Spleen (tissue), 11 donors: Measurements from ENCODE around the gene BORCS8. TPM values are rescaled to one million over a fixed set of nuclear protein-coding genes. Genes with fewer than 3 reads are reported as not detected.
"Not testable (repeated sequence)": the region's sequence is repeated elsewhere in the genome, so short reads cannot be mapped to it uniquely, and the experiment has no call there.

Source experiments
- DNase-seq: peaks from one replicate; pipeline ENCODE4 v3.0.0-alpha.2; 2020
- H3K27ac ChIP-seq, 8 donors: fragments of 200-600 bp; sonication (generic) in 7 of 8; 1 replicate in 4 of 8; 2 replicates in 4 of 8; pipeline versions ENCODE4 v1.5.0 to v1.8.0; 2016 to 2021; ENCODE audit warnings: inconsistent platforms in 4 of 8, mild to moderate bottlenecking in 4 of 8, moderate library complexity in 1 of 8
- H3K27me3 ChIP-seq, 7 donors: fragments of 200-600 bp; sonication (generic) in 6 of 7; replicated peaks in 1 of 7; 1 replicate in 4 of 7; 2 replicates in 3 of 7; pipeline versions ENCODE4 v1.5.0 to v1.8.0; 2016 to 2021; ENCODE audit warnings: inconsistent platforms in 3 of 7, mild to moderate bottlenecking in 1 of 7
- H3K36me3 ChIP-seq, 6 donors: fragments of 200-600 bp; sonication (generic) in 5 of 6; 1 replicate in 4 of 6; 2 replicates in 2 of 6; pipeline versions ENCODE4 v1.5.0 to v1.8.0; 2016 to 2021; ENCODE audit warnings: inconsistent platforms in 2 of 6
- H3K4me1 ChIP-seq, 6 donors: fragments of 200-600 bp; sonication (generic) in 5 of 6; 1 replicate in 3 of 6; 2 replicates in 3 of 6; pipeline versions ENCODE4 v1.5.0 to v1.8.0; 2016 to 2021; ENCODE audit warnings: inconsistent platforms in 3 of 6
- H3K4me3 ChIP-seq, 8 donors: fragments of 200-600 bp; sonication (generic) in 7 of 8; 1 replicate in 4 of 8; 2 replicates in 4 of 8; pipeline versions ENCODE4 v1.5.0 to v1.8.0; 2016 to 2021; ENCODE audit warnings: inconsistent platforms in 4 of 8, mild to moderate bottlenecking in 4 of 8, moderate library complexity in 2 of 8
- H3K9me3 ChIP-seq, 8 donors: fragments of 200-600 bp; sonication (generic) in 7 of 8; 1 replicate in 4 of 8; 2 replicates in 4 of 8; pipeline versions ENCODE4 v1.5.0 to v1.8.0; 2016 to 2021; ENCODE audit warnings: inconsistent platforms in 4 of 8
- POLR2A ChIP-seq, 3 donors: fragments of 450-650 bp; IDR thresholded peaks; one replicate each; pipeline ENCODE4 v1.5.1; 2017; ENCODE audit warnings: antibody characterized with exemption in 3 of 3, mild to moderate bottlenecking in 1 of 3
- POLR2AphosphoS5 ChIP-seq, 3 donors: sonication (generic); formaldehyde crosslinking; IDR thresholded peaks; one replicate each; pipeline ENCODE4 v1.5.1; 2017; ENCODE audit warnings: antibody characterized with exemption in 3 of 3
- WGBS, 5 donors: extraction: QIAGEN DNeasy Blood & Tissue Kit in 3 of 5; methylation state at CpG; one replicate each; pipeline versions ENCODE4 v1.1.5 to v1.1.7; 2013 to 2018; 5-methylcytosine and 5-hydroxymethylcytosine counted together
- intact Hi-C: fragments of 100-400 bp; cut with DNase I; formaldehyde crosslinking; loops from one replicate; pipeline ENCODE4 v1.15.0; 2023; ENCODE audit warnings: low total_unique reads
- polyA plus RNA-seq, 3 donors: library from polyadenylated mRNA; stranded (reverse); fragments of 200-250 nt; gene quantifications; one replicate each; pipeline ENCODE4 v1.2.1, GENCODE V29; 2013
- total RNA-seq, 7 donors: library from RNA; depleted of rRNA in 3 of 7; stranded (reverse); fragments of >200 nt in 3 of 7; fragmentation: NEBNext Ultra II Directional in 4 of 7; extraction: Animal tissue kit (Norgen Biotek cat#: 25700) in 4 of 7; gene quantifications; one replicate each; pipeline versions ENCODE4 v1.1.0 to v1.2.1, GENCODE V29; 2016 to 2021
- TF ChIP-seq, protein P1 (sequence below), 11 experiments: fragments of 200-600 bp in 7 of 11; fragments of 450-650 bp in 4 of 11; sonication (generic) in 4 of 11; IDR thresholded peaks in 8 of 11; conservative IDR thresholded peaks in 3 of 11; 1 replicate in 7 of 11; 2 replicates in 4 of 11; pipeline versions ENCODE4 v1.4.0 to v1.8.0; 2016 to 2021; ENCODE audit warnings: antibody characterized with exemption in 11 of 11, inconsistent platforms in 4 of 11, mild to moderate bottlenecking in 1 of 11
- donor health status: healthy with polysubstance abuse.
- donor health status: DM: no; HTN: no; CAD: no; lungs with moderate emphysema.
- donor health status: DM: no; HTN: no; CAD: no.
- donor health status: Bipolar disorder and iron deficiency.
- donor health status: healthy.
- donor health status: DM: no; HTN: no; CAD: no.
- donor health status: DM: yes; HTN: yes; CAD: no.

Gene BORCS8
- total and polyA plus RNA-seq, 10 donors, result 14.0 to 52.1 (median 26.2) TPM

DNA sequence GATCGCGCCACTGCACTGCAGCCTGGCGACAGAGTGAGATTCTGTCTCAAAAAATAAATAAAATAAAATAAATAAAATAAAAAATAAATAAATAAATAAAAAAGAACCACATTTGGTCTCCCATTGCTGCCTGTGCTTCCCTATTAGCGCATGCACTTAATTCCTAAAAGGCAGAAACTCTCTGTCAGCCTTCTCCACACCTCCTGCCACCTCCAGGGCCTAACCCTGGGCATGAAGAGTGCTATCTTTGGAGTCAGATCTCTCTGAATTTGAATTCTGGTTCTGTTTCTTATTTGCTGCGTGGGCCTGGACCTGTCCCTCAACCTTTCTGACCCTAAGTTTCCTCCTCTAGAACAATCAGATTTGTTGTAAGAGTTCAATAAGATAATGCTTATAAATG, 31.1 kb upstream of the BORCS8 start:
- Histone ChIP-seq H3K9me3 (no peaks in the 10 kb centered on the region), H3K4me3 (no peak overlapping the region), H3K27me3 (peaks cover 0 to 71% (median 4%) of the 10 kb centered on the region in 7 donors), H3K36me3 (no peaks in the 10 kb centered on the region), H3K27ac (no peak overlapping the region), H3K4me1 (peaks cover 0 to 14% (median 12%) of the 10 kb centered on the region in 6 donors)
- DNase-seq, result no peak
- intact Hi-C loops, result no loop called here
- 78 to 90% (median 83%) methylated on average over 5 of the region's 5 CpGs for WGBS, 5 donors
- no peak for TF ChIP-seq POLR2A (IDR thresholded peaks at IDR 0.05)
- TF ChIP-seq, protein P1, sequence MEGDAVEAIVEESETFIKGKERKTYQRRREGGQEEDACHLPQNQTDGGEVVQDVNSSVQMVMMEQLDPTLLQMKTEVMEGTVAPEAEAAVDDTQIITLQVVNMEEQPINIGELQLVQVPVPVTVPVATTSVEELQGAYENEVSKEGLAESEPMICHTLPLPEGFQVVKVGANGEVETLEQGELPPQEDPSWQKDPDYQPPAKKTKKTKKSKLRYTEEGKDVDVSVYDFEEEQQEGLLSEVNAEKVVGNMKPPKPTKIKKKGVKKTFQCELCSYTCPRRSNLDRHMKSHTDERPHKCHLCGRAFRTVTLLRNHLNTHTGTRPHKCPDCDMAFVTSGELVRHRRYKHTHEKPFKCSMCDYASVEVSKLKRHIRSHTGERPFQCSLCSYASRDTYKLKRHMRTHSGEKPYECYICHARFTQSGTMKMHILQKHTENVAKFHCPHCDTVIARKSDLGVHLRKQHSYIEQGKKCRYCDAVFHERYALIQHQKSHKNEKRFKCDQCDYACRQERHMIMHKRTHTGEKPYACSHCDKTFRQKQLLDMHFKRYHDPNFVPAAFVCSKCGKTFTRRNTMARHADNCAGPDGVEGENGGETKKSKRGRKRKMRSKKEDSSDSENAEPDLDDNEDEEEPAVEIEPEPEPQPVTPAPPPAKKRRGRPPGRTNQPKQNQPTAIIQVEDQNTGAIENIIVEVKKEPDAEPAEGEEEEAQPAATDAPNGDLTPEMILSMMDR (IDR thresholded peaks at IDR 0.05 in 8 of 11, conservative IDR thresholded peaks at IDR 0.05 in 3 of 11), result no peak
- no peak for TF ChIP-seq POLR2AphosphoS5 (IDR thresholded peaks at IDR 0.05)

DNA sequence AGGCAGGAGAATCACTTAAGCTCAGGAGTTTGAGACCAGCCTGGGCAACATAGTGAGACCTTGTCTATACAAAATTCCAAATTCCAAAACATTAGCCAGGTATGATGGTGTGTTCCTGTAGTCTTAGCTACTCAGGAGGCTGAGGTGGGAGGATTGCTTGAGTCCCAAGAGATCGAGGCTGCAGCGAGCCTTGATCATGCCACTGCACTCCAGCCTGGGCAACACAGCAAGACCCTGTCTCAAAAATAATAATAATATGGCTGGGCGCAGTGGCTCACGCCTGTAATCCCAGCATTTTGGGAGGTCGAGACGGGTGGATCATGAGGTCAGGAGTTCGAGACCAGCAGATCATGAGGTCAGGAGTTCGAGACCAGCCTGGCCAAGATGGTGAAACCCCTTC, 29.0 kb upstream of the BORCS8 start:
- intact Hi-C loops, result not testable (repeated sequence)
- WGBS, 5 donors, result 81 to 90% (median 86%) methylated on average over 8 of the region's 8 CpGs

DNA sequence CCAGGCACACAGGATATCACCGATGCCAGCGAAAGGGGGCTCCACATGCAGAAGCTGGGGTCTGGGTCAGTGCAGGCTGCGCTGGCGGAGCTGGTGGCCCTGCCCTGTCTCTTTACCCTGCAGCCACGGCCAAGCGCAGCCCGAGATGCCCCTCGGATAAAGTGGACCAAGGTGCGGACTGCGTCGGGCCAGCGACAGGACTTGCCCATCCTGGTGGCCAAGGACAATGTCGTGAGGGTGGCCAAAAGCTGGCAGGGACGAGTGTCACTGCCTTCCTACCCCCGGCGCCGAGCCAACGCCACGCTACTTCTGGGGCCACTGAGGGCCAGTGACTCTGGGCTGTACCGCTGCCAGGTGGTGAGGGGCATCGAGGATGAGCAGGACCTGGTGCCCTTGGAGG, 27.0 kb upstream of the BORCS8 start:
- 76 to 97% (median 91%) methylated on average over 10 to 21 of the region's 21 CpGs for WGBS, 5 donors

More for the DNA sequence above, 29.0 kb upstream of the BORCS8 start:
- H3K9me3 ChIP-seq, H3K36me3 ChIP-seq, H3K4me3 ChIP-seq, DNase-seq, H3K27ac ChIP-seq: not testable (repeated sequence)
- Histone ChIP-seq H3K27me3 (peaks cover 0 to 71% (median 16%) of the 10 kb centered on the region in 7 donors), H3K4me1 (peaks cover 0 to 14% (median 12%) of the 10 kb centered on the region in 6 donors)

DNA sequence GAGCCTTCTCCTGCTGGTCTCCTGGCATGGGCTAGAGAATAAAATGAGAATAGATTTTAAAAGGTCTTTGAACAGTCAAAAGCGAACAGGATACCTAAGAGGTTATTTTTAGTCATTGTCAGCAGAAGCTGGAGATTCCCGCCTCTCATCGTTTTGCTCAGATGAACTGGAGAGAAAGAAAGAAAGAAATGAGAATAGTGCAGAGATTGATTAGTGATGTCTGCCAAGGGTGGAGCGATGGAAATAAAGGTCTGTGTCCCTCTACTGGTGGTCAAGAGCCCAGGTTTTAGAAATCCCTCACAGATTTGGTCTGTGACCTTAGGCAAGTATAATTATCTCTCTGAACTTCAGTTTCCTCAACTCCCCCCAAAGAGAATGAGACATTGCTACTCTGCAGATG, 25.1 kb upstream of the BORCS8 start:
- H3K27me3 ChIP-seq, result peaks cover 0 to 82% (median 32%) of the 10 kb centered on the region in 7 donors
- intact Hi-C loops, result no loop called here
- H3K4me3 ChIP-seq, result no peak overlapping the region
- no peaks in the 10 kb centered on the region for H3K36me3 ChIP-seq
- H3K4me1 ChIP-seq, result no peaks in the 10 kb centered on the region
- H3K9me3 ChIP-seq, result peaks cover 0 to 6% (median 0%) of the 10 kb centered on the region in 8 donors
- DNase-seq, result no peak
- TF ChIP-seq POLR2AphosphoS5 (IDR thresholded peaks at IDR 0.05) (no peak), POLR2A (IDR thresholded peaks at IDR 0.05) (no peak)
- TF ChIP-seq, protein P1 (IDR thresholded peaks at IDR 0.05 in 8 of 11, conservative IDR thresholded peaks at IDR 0.05 in 3 of 11), result no peak
- no peak overlapping the region for H3K27ac ChIP-seq
- WGBS, 5 donors, result 51 to 58% (median 55%) methylated on average over 4 of the region's 4 CpGs

More for the DNA sequence above, 27.0 kb upstream of the BORCS8 start:
- Histone ChIP-seq H3K27ac (no peak overlapping the region), H3K27me3 (peaks cover 0 to 71% (median 19%) of the 10 kb centered on the region in 7 donors), H3K4me1 (no peaks in the 10 kb centered on the region), H3K4me3 (no peak overlapping the region), H3K36me3 (no peaks in the 10 kb centered on the region), H3K9me3 (peaks cover 0 to 6% (median 0%) of the 10 kb centered on the region in 8 donors)
- TF ChIP-seq POLR2AphosphoS5 (IDR thresholded peaks at IDR 0.05) (no peak), POLR2A (IDR thresholded peaks at IDR 0.05) (no peak)
- TF ChIP-seq, protein P1 (IDR thresholded peaks at IDR 0.05 in 8 of 11, conservative IDR thresholded peaks at IDR 0.05 in 3 of 11), result no peak
- intact Hi-C loops, result no loop called here
- DNase-seq, result no peak

DNA sequence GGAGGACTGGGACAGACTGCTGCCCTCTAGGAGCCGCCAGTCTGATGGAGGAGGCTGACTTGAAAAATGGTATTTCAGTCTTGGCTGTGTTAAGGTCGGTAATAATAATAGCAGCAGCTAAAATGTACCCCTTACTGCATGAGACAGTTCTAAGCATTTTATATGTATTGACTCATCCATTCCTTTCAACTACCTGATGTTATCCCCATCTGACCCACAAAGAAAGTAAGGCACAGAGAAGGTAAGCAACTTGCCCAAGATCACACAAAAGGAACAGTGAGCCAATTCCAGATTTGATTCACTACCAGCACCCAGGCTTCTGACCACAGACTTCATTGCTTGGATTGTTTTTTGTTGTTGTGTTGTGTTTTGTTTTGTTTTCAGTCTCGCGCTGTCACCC, 23.8 kb upstream of the BORCS8 start:
- DNase-seq, result no peak
- H3K27ac ChIP-seq, result no peak overlapping the region
- no peak for TF ChIP-seq POLR2AphosphoS5 (IDR thresholded peaks at IDR 0.05)
- TF ChIP-seq POLR2A (IDR thresholded peaks at IDR 0.05), result no peak
- TF ChIP-seq, protein P1 (IDR thresholded peaks at IDR 0.05 in 8 of 11, conservative IDR thresholded peaks at IDR 0.05 in 3 of 11), result no peak
- H3K9me3 ChIP-seq, result peaks cover 0 to 6% (median 0%) of the 10 kb centered on the region in 8 donors
- no peaks in the 10 kb centered on the region for H3K36me3 ChIP-seq
- H3K4me3 ChIP-seq, result no peak overlapping the region
- no peaks in the 10 kb centered on the region for H3K4me1 ChIP-seq
- intact Hi-C loops, result no loop called here
- H3K27me3 ChIP-seq, result peaks cover 0 to 85% (median 44%) of the 10 kb centered on the region in 7 donors
- 72 to 81% (median 75%) methylated on average over 4 of the region's 4 CpGs for WGBS, 5 donors
